Measurements from ENCODE around the gene NKAPL. TPM values are rescaled to one million over a fixed set of nuclear protein-coding genes. Genes with fewer than 3 reads are reported as not detected.

Gene NKAPL
- total RNA-seq = 0.29 and 1.6 TPM in 2 replicates

GRCh38 chr6:28258877-28259777 is at the start of gene NKAPL:
NKAPL (plus strand) TSS chr6:28259297; CDS start chr6:28259372, 75 bp downstream.

GRCh38 chr6:28225056-28225834 is 33.9 kb upstream of the NKAPL start, which contains the start of gene ZSCAN9:
ZSCAN9 (plus strand) TSS chr6:28225275; CDS start chr6:28227085, 1,810 bp downstream.

GRCh38 chr6:28252009-28252975 is 6.8 kb upstream of the NKAPL start, which contains the start of gene ZKSCAN4:
ZKSCAN4 (minus strand) TSS chr6:28252269; CDS start chr6:28251980, 289 bp downstream.

GRCh38 chr6:28266962-28267694 is 8.0 kb downstream of the NKAPL start, which contains the start of gene ZSCAN26:
ZSCAN26 (plus strand) TSS chr6:28267143; CDS start chr6:28271920, 4,777 bp downstream.

GRCh38 chr6:28281288-28282064 is 22.4 kb downstream of the NKAPL start, which contains the start of gene PGBD1:
PGBD1 (plus strand) TSS chr6:28281572; CDS start chr6:28283814, 2,242 bp downstream.

Other genes starting within 250 kb of the NKAPL start
- gene ZNF165, start 178.7 kb upstream of the NKAPL start, total RNA-seq = 0.18 and 1.2 TPM in 2 replicates
- under 0.01 and 0.89 TPM in 2 replicates for gene ZSCAN16, start 134.7 kb upstream of the NKAPL start, total RNA-seq
- gene ZKSCAN8, start 117.4 kb upstream of the NKAPL start, total RNA-seq = 7.6 and 8.6 TPM in 2 replicates
- 4.9 and 6.4 TPM in 2 replicates for gene ZSCAN9, start 34.0 kb upstream of the NKAPL start, total RNA-seq
- 4.3 and 4.4 TPM in 2 replicates for gene ZKSCAN4, start 7.0 kb upstream of the NKAPL start, total RNA-seq
- 13.8 and 16.7 TPM in 2 replicates for gene ZSCAN26, start 7.8 kb downstream of the NKAPL start, total RNA-seq
- gene PGBD1, start 22.3 kb downstream of the NKAPL start, total RNA-seq = 5.5 TPM in 2 replicates
- 6.2 and 7.2 TPM in 2 replicates for gene ZSCAN31, start 76.9 kb downstream of the NKAPL start, total RNA-seq
- gene ZKSCAN3, start 90.7 kb downstream of the NKAPL start, total RNA-seq = 2.9 and 3.9 TPM in 2 replicates
- 2.3 and 4.4 TPM in 2 replicates for gene ZSCAN12, start 140.4 kb downstream of the NKAPL start, total RNA-seq
- 0.53 and 12.4 TPM in 2 replicates for gene ZSCAN23, start 184.2 kb downstream of the NKAPL start, total RNA-seq